Measurements from ENCODE around the gene MEF2C. TPM values are rescaled to one million over a fixed set of nuclear protein-coding genes. Genes with fewer than 3 reads are reported as not detected.

The MEF2C gene
- polyA plus RNA-seq, 1 donor (not counting 4 experiments of a cell fraction or from before 2014, with no cell fraction given): 0.10 TPM

DNA sequence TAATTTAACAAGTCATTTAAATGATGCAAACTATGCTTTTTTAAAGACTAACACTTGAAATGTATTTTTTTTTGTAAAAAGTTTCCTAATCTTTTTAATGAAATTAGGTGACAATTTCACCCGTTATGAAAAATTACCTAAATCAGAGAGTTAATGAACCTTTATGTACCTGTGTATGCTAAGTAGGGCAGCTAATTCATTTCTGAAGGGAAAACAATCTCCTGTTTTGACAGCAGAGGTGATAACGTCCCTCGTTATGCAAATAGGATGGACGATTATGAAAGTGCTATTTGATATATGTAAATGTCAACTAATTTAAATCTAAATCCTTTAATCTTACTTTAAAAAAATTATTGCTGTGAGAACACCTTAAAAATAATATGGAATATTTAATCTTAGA is 58.8 kb downstream of the MEF2C start:
- Histone ChIP-seq H3K27ac (ENCODE audit: control insufficient read depth, insufficient read depth, low read length) (no peak overlapping the region), H2AFZ (ENCODE audit: control insufficient read depth, low read length) (no peak overlapping the region), H3K9me1 (ENCODE audit: control insufficient read depth, extremely low read depth, insufficient read depth, low read length) (no peaks in the 10 kb centered on the region), H3K9ac (ENCODE audit: control insufficient read depth, extremely low read depth, insufficient read depth, low read length) (no peak overlapping the region), H4K20me1 (ENCODE audit: control insufficient read depth, extremely low read depth, insufficient read depth, low read length) (no peaks in the 10 kb centered on the region), H3K36me3 (ENCODE audit: control insufficient read depth in 2 of 2, extremely low read depth in 1 of 2, insufficient read depth in 2 of 2, low read length in 2 of 2) (no peaks in the 10 kb centered on the region), H3K4me1 (ENCODE audit: control insufficient read depth, extremely low read depth, insufficient read depth, low read length) (no peaks in the 10 kb centered on the region), H3K9me3 (ENCODE audit: control insufficient read depth, low read depth, low read length) (no peaks in the 10 kb centered on the region), H3K4me3 (ENCODE audit: control insufficient read depth in 2 of 3, extremely low read depth in 1 of 3, insufficient read depth in 2 of 3, low read depth in 1 of 3, low read length in 3 of 3) (no peak overlapping the region), H3K79me2 (ENCODE audit: control insufficient read depth, insufficient read depth, low read length) (no peaks in the 10 kb centered on the region), H3K27me3 (ENCODE audit: control insufficient read depth, extremely low read depth, insufficient read depth, low read length) (no peaks in the 10 kb centered on the region), H3K4me2 (ENCODE audit: control insufficient read depth, extremely low read depth, insufficient read depth, low read depth, low read length) (no peak overlapping the region)
- dilution Hi-C loops (cut with MboI; ENCODE audit: extremely low pct_ligation_motif_present, low sequenced_read_pairs): no loop called here
- TF ChIP-seq EZH2 (IDR thresholded peaks at IDR 0.05; ENCODE audit: low read length): no peak
- TF ChIP-seq, protein P1, sequence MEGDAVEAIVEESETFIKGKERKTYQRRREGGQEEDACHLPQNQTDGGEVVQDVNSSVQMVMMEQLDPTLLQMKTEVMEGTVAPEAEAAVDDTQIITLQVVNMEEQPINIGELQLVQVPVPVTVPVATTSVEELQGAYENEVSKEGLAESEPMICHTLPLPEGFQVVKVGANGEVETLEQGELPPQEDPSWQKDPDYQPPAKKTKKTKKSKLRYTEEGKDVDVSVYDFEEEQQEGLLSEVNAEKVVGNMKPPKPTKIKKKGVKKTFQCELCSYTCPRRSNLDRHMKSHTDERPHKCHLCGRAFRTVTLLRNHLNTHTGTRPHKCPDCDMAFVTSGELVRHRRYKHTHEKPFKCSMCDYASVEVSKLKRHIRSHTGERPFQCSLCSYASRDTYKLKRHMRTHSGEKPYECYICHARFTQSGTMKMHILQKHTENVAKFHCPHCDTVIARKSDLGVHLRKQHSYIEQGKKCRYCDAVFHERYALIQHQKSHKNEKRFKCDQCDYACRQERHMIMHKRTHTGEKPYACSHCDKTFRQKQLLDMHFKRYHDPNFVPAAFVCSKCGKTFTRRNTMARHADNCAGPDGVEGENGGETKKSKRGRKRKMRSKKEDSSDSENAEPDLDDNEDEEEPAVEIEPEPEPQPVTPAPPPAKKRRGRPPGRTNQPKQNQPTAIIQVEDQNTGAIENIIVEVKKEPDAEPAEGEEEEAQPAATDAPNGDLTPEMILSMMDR (optimal IDR thresholded peaks at IDR 0.05 in 1 of 3, IDR thresholded peaks at IDR 0.05 in 1 of 3, conservative IDR thresholded peaks at IDR 0.05 in 1 of 3; ENCODE audit: extremely low read depth in 1 of 3, insufficient read depth in 2 of 3, low read length in 3 of 3): no peak
- no peak for DNase-seq (ENCODE audit: low read depth, low spot score)
- FAIRE-seq: no peak

DNA sequence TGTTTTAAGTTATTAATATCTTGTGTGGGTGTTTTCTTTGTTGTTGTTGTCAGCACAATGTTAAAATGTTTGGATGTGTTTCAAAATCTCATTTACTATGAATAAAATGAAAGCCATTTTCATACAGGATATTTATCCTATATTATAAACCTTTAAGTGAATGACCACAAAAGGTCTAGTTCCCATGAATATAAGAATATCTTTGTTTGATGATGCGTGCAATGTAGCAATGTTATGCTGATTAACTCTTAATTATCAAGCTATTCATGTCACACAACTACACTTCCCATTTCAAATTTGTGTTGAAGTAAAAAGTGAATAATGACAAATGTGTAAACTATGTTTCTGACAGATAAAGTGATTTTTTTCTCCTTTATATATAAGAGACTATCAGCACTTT is 59.8 kb downstream of the MEF2C start:
- Histone ChIP-seq H3K79me2 (ENCODE audit: control insufficient read depth, insufficient read depth, low read length) (no peaks in the 10 kb centered on the region), H3K9me1 (ENCODE audit: control insufficient read depth, extremely low read depth, insufficient read depth, low read length) (no peaks in the 10 kb centered on the region), H2AFZ (ENCODE audit: control insufficient read depth, low read length) (no peak overlapping the region), H3K27ac (ENCODE audit: control insufficient read depth, insufficient read depth, low read length) (no peak overlapping the region), H3K36me3 (ENCODE audit: control insufficient read depth in 2 of 2, extremely low read depth in 1 of 2, insufficient read depth in 2 of 2, low read length in 2 of 2) (no peaks in the 10 kb centered on the region), H3K4me2 (ENCODE audit: control insufficient read depth, extremely low read depth, insufficient read depth, low read depth, low read length) (no peak overlapping the region), H3K27me3 (ENCODE audit: control insufficient read depth, extremely low read depth, insufficient read depth, low read length) (no peaks in the 10 kb centered on the region), H3K4me3 (ENCODE audit: control insufficient read depth in 2 of 3, extremely low read depth in 1 of 3, insufficient read depth in 2 of 3, low read depth in 1 of 3, low read length in 3 of 3) (no peak overlapping the region), H3K4me1 (ENCODE audit: control insufficient read depth, extremely low read depth, insufficient read depth, low read length) (no peaks in the 10 kb centered on the region), H3K9ac (ENCODE audit: control insufficient read depth, extremely low read depth, insufficient read depth, low read length) (no peak overlapping the region), H4K20me1 (ENCODE audit: control insufficient read depth, extremely low read depth, insufficient read depth, low read length) (no peaks in the 10 kb centered on the region), H3K9me3 (ENCODE audit: control insufficient read depth, low read depth, low read length) (no peaks in the 10 kb centered on the region)
- FAIRE-seq (no peak), DNase-seq (ENCODE audit: low read depth, low spot score) (no peak)
- dilution Hi-C loops (cut with MboI; ENCODE audit: extremely low pct_ligation_motif_present, low sequenced_read_pairs): no loop called here
- no peak for TF ChIP-seq EZH2 (IDR thresholded peaks at IDR 0.05; ENCODE audit: low read length)
- TF ChIP-seq, protein P1 (optimal IDR thresholded peaks at IDR 0.05 in 1 of 3, IDR thresholded peaks at IDR 0.05 in 1 of 3, conservative IDR thresholded peaks at IDR 0.05 in 1 of 3; ENCODE audit: extremely low read depth in 1 of 3, insufficient read depth in 2 of 3, low read length in 3 of 3): no peak

All from keratinocyte (primary cell).